GM19238 (cell line): ENCODE data around the gene RASGEF1C.

ENCODE experiments used
- DNase-seq: peaks from one replicate; pipeline ENCODE4 v3.0.0; 2011; ENCODE audit warnings: low spot score; ENCODE audit not compliant: insufficient read length

RASGEF1C gene

GRCh38 chr5:180160215-180160614 lies 48.8 kb downstream of the RASGEF1C start:
- no peak for DNase-seq

DNA sequence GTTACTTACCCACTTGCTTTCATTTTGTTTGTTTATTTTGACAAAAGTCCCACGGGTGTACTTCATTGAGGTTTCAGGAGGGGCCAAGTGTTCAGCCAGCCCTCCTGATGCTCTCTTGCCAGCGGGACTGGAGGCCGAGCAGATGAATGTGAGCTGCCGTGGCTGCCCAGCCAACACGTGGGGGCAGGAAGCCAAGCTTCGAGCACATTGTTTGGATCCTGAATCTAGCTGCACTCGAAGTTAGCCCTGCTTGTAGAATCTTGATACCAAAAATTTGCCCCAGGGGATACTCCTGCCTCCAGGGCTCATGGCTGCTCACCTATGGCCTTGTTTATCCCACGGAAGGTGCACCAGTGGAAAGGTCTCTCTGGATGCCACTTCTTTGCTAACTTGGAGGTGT lies 49.3 kb downstream of the RASGEF1C start:
- no peak for DNase-seq

GRCh38 chr5:180157866-180158265 lies 51.1 kb downstream of the RASGEF1C start:
- DNase-seq: no peak

- no peak for DNase-seq
These were observed 52.9 kb downstream of the RASGEF1C start for GRCh38 chr5:180156141-180156540.

DNA sequence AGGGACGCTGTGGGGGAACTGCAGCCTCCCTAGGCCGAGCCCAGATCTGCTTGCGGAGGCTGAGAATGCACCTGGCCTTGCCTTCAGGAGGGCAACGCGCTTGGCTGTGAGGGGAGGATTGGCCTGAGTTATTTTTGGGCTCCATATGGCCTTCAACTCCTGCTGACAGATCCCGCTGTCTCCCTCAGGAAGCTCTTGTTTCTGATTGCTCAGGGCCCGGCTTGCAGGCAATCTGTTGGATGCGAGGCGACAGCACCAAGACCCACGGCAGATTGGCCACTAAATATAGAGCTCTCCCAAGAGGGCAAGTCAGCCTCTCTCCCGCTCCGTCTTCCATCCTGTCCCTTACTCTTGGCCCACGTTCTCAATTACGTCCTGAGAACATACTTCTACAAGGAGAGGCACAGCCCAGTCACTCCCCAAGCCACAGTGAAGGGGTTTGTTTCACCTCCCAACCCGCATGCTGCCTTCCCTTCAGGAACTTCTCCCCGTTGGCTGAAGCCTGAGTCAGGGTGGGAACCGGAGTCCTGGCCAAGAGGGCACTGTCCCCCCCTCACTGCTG lies 53.6 kb downstream of the RASGEF1C start:
- DNase-seq: no peak

GRCh38 chr5:180154821-180155364 lies 54.1 kb downstream of the RASGEF1C start:
- DNase-seq: no peak

- no peak for DNase-seq
These were observed 55.0 kb downstream of the RASGEF1C start for GRCh38 chr5:180153991-180154390.

- no peak for DNase-seq
These were observed 55.9 kb downstream of the RASGEF1C start for GRCh38 chr5:180153099-180153498.

GRCh38 chr5:180143656-180144364 lies 65.2 kb downstream of the RASGEF1C start:
- no peak for DNase-seq

DNA sequence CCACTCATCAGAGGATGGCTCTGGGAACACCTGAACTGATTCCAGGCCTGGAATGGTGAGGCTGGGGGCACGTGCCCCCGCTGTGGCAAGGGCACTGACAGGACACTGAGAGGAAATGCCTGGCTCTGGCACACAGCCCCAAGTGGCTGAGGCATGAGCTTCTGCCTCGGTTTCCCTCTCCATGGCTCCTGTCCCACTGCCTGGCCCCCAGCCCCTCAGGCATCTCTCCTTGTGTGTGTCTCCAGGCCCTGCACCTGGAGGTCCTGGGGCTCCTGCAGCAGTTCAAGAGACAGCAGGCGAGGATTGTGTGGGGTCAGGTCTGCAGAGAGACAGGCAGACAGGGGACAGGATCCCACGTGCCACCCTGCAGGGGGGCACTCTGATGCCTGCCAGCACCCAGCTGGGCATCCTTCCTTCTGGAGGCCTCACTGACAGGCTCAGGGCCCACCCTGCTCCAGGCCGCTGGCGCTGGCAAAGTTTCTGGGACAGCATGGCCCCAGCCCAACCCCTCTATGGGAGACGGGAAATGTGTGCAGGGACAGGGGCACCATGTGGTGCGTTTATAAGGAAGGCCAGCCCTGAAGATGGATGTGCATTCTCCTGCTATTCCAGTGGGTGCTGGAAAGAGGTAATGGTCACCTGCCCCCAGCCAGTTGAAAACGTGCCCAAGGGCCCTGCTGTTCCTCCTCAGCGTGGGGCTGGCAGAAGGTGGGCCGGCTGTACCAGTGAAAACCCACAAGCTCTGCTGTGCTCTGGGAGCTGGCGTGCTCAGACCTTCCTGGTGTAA lies 66.0 kb downstream of the RASGEF1C start:
- no peak for DNase-seq

GRCh38 chr5:180142021-180142765 lies 66.8 kb downstream of the RASGEF1C start:
- no peak for DNase-seq

DNA sequence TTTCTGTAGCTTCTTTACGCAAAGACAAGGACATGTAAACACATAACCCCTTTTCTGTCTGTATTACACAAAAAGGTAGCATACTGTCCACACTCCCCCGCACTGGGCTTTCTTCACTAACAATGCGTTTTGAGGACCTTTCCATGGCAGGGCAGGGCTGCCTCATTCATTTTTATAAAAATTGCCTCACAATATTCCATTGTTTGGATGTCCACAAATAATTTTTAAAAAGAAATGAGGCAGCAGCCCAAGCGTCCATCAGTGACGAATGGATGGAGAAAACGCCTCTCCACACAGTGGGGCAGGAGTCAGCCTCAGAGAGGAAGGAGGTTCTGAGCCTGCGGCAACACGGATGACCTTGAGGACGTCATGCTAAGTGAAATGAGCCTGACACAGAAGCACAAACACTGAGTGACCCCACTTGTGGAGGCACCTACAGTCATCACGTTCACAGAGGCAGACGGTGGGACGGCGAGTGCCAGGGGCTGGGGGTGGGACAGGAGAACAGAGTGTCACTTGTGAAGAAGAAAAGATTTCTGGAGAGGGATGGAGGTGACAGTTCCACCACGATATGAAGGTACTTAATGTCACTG lies 67.8 kb downstream of the RASGEF1C start:
- no peak for DNase-seq

DNA sequence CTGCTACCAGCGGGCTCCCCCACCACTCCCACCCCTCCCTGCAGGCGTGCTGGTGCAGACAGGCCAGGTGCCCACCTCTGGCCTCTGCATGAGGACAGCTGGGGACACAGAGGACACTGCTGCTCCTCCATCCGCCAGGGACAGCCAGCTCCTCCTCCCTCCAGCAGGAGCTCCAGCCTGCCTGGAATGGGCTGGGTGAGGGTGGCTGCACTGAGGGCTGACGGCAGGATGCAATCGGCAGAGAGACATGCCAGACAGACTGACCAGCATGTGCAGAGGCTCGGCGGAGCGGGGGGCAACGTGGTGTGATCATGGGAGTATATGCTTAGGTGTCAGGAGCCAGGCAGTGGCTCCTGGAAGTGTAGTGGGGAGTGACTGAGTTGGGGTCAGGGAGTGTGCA lies 68.4 kb downstream of the RASGEF1C start:
- DNase-seq: no peak

GRCh38 chr5:180140079-180140554 lies 68.9 kb downstream of the RASGEF1C start:
- no peak for DNase-seq

DNA sequence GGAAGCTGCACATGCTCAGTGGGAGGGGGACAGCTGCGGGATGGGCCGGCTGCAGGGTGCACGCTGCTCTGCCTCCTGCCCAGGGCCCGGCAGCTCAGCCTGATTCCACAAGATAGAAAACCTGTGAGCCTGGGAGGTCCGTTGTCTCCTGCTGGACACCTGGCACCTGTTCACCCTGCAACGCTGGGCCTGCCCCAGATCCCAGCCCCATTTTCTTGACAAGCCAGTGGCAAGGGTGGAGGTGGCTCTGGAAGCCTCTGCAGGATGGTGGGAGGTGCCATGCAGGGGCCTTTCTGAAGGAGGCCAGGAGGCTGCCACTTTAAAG lies 69.3 kb downstream of the RASGEF1C start:
- DNase-seq: no peak

- no peak for DNase-seq
These were observed 69.9 kb downstream of the RASGEF1C start for GRCh38 chr5:180138976-180139730.

GRCh38 chr5:180138214-180138975 lies 70.6 kb downstream of the RASGEF1C start:
- DNase-seq: no peak

- no peak for DNase-seq
These were observed 71.4 kb downstream of the RASGEF1C start for GRCh38 chr5:180137401-180138213.
